Activated T-cell treated with anti-CD3 and anti-CD28 coated beads, Interleukin-2, amount 50 U/mL, for 4 hours (primary cell): ENCODE measurements around the gene USP17L28. TPM values are rescaled to one million over a fixed set of nuclear protein-coding genes. Genes with fewer than 3 reads are reported as not detected.
"Not testable (repeated sequence)": the region's sequence is repeated elsewhere in the genome, so short reads cannot be mapped to it uniquely, and the experiment has no call there.

Experiments
- ATAC-seq, 2 donors: fragments of 200-7000 bp; cut with Tn5 transposase; one replicate each; pipeline ENCODE4 v1.10.0; 2021
- DNase-seq: peaks from one replicate; pipeline ENCODE4 v3.0.0-alpha.2; 2020
- H3K27me3 Mint-ChIP-seq: one replicate; pipeline ENCODE4 v1.8.0; 2021; ENCODE audit warnings: low read depth, mixed read lengths
- H3K36me3 Mint-ChIP-seq: one replicate; pipeline ENCODE4 v1.8.0; 2022; ENCODE audit warnings: mixed read lengths; ENCODE audit not compliant: insufficient read depth
- H3K4me1 Mint-ChIP-seq: one replicate; pipeline ENCODE4 v1.8.0; 2021; ENCODE audit warnings: low read depth, mixed read lengths
- H3K4me3 Mint-ChIP-seq: one replicate; pipeline ENCODE4 v1.8.0; 2021; ENCODE audit warnings: mild to moderate bottlenecking, moderate library complexity, mixed read lengths
- H3K9me3 Mint-ChIP-seq: one replicate; pipeline ENCODE4 v1.8.0; 2021; ENCODE audit warnings: mixed read lengths
- total RNA-seq, 3 donors: library from RNA; stranded (reverse); gene quantifications; one replicate each; pipeline ENCODE4 v1.2.1, GENCODE V29; 2021

USP17L28 gene, protein sequence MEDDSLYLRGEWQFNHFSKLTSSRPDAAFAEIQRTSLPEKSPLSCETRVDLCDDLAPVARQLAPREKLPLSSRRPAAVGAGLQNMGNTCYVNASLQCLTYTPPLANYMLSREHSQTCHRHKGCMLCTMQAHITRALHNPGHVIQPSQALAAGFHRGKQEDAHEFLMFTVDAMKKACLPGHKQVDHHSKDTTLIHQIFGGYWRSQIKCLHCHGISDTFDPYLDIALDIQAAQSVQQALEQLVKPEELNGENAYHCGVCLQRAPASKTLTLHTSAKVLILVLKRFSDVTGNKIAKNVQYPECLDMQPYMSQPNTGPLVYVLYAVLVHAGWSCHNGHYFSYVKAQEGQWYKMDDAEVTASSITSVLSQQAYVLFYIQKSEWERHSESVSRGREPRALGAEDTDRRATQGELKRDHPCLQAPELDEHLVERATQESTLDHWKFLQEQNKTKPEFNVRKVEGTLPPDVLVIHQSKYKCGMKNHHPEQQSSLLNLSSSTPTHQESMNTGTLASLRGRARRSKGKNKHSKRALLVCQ
- total RNA-seq, result not detected

DNA sequence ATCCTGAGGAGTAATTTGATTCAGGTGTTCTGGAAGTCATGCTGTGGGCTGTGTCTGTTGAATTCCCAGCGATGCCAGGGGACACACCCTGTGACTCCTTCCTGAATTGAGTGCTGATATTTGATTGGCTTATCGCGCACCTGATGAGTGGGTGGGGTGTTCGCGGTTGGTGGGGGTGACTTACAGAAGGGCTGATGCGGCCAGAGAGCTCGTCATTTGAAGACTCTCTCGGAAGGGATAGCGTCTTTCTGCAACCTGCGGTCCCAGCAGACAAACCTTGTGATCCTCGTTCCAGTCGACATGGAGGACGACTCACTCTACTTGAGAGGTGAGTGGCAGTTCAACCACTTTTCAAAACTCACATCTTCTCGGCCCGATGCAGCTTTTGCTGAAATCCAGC, at the start of gene USP17L28:
USP17L28 (plus strand) TSS at position 301 of the 400 bp plus-strand sequence; CDS start at position 301, 0 bp downstream.
- DNase-seq, H3K9me3 Mint-ChIP-seq, H3K4me1 Mint-ChIP-seq, H3K36me3 Mint-ChIP-seq, ATAC-seq, H3K27me3 Mint-ChIP-seq, H3K4me3 Mint-ChIP-seq: not testable (repeated sequence)

DNA sequence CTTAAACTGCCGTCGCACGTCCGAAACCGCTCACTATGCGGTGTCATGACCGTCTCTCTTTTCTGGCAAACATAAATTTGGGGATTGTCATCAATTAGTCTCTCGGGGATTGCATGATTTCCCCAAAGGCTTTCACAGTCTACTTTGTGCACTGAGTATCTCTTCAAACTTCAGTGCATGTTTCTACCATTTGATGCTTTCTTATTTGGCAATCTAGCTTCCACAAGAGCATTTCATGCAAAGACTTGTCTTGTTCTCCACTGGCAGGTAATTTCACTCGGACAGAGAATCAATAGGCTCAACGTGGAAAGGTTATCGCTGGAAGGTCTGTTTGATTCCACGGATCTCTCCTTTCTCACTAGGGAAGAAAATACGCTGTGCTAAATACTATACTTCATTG, 24.5 kb upstream of the USP17L28 start:
- not testable (repeated sequence) for DNase-seq, H3K27me3 Mint-ChIP-seq, H3K36me3 Mint-ChIP-seq, H3K9me3 Mint-ChIP-seq, ATAC-seq, H3K4me3 Mint-ChIP-seq, H3K4me1 Mint-ChIP-seq

DNA sequence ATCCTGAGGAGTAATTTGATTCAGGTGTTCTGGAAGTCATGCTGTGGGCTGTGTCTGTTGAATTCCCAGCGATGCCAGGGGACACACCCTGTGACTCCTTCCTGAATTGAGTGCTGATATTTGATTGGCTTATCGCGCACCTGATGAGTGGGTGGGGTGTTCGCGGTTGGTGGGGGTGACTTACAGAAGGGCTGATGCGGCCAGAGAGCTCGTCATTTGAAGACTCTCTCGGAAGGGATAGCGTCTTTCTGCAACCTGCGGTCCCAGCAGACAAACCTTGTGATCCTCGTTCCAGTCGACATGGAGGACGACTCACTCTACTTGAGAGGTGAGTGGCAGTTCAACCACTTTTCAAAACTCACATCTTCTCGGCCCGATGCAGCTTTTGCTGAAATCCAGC, 23.8 kb upstream of the USP17L28 start, which contains the start of gene USP17L24:
USP17L24 (plus strand) TSS at position 301 of the 400 bp plus-strand sequence; CDS start at position 301, 0 bp downstream.
- not testable (repeated sequence) for H3K27me3 Mint-ChIP-seq, H3K9me3 Mint-ChIP-seq, DNase-seq, ATAC-seq, H3K36me3 Mint-ChIP-seq, H3K4me1 Mint-ChIP-seq, H3K4me3 Mint-ChIP-seq

DNA sequence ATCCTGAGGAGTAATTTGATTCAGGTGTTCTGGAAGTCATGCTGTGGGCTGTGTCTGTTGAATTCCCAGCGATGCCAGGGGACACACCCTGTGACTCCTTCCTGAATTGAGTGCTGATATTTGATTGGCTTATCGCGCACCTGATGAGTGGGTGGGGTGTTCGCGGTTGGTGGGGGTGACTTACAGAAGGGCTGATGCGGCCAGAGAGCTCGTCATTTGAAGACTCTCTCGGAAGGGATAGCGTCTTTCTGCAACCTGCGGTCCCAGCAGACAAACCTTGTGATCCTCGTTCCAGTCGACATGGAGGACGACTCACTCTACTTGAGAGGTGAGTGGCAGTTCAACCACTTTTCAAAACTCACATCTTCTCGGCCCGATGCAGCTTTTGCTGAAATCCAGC, 19.1 kb upstream of the USP17L28 start, which contains the start of gene USP17L25:
USP17L25 (plus strand) TSS at position 301 of the 400 bp plus-strand sequence; CDS start at position 301, 0 bp downstream.
- H3K9me3 Mint-ChIP-seq, H3K27me3 Mint-ChIP-seq, H3K4me3 Mint-ChIP-seq, ATAC-seq, DNase-seq, H3K4me1 Mint-ChIP-seq, H3K36me3 Mint-ChIP-seq: not testable (repeated sequence)

DNA sequence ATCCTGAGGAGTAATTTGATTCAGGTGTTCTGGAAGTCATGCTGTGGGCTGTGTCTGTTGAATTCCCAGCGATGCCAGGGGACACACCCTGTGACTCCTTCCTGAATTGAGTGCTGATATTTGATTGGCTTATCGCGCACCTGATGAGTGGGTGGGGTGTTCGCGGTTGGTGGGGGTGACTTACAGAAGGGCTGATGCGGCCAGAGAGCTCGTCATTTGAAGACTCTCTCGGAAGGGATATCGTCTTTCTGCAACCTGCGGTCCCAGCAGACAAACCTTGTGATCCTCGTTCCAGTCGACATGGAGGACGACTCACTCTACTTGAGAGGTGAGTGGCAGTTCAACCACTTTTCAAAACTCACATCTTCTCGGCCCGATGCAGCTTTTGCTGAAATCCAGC, 14.3 kb upstream of the USP17L28 start, which contains the start of gene USP17L26:
USP17L26 (plus strand) TSS at position 301 of the 400 bp plus-strand sequence; CDS start at position 301, 0 bp downstream.
- H3K4me1 Mint-ChIP-seq, H3K4me3 Mint-ChIP-seq, H3K9me3 Mint-ChIP-seq, H3K27me3 Mint-ChIP-seq, H3K36me3 Mint-ChIP-seq, ATAC-seq, DNase-seq: not testable (repeated sequence)

DNA sequence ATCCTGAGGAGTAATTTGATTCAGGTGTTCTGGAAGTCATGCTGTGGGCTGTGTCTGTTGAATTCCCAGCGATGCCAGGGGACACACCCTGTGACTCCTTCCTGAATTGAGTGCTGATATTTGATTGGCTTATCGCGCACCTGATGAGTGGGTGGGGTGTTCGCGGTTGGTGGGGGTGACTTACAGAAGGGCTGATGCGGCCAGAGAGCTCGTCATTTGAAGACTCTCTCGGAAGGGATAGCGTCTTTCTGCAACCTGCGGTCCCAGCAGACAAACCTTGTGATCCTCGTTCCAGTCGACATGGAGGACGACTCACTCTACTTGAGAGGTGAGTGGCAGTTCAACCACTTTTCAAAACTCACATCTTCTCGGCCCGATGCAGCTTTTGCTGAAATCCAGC, 9.6 kb upstream of the USP17L28 start, which contains the start of gene USP17L5:
USP17L5 (plus strand) TSS at position 301 of the 400 bp plus-strand sequence; CDS start at position 301, 0 bp downstream.
- not testable (repeated sequence) for DNase-seq, H3K4me3 Mint-ChIP-seq, H3K36me3 Mint-ChIP-seq, ATAC-seq, H3K9me3 Mint-ChIP-seq, H3K4me1 Mint-ChIP-seq, H3K27me3 Mint-ChIP-seq

DNA sequence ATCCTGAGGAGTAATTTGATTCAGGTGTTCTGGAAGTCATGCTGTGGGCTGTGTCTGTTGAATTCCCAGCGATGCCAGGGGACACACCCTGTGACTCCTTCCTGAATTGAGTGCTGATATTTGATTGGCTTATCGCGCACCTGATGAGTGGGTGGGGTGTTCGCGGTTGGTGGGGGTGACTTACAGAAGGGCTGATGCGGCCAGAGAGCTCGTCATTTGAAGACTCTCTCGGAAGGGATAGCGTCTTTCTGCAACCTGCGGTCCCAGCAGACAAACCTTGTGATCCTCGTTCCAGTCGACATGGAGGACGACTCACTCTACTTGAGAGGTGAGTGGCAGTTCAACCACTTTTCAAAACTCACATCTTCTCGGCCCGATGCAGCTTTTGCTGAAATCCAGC, 4.8 kb upstream of the USP17L28 start, which contains the start of gene USP17L27:
USP17L27 (plus strand) TSS at position 301 of the 400 bp plus-strand sequence; CDS start at position 301, 0 bp downstream.
- not testable (repeated sequence) for H3K4me1 Mint-ChIP-seq, H3K27me3 Mint-ChIP-seq, H3K9me3 Mint-ChIP-seq, H3K36me3 Mint-ChIP-seq, ATAC-seq, DNase-seq, H3K4me3 Mint-ChIP-seq

DNA sequence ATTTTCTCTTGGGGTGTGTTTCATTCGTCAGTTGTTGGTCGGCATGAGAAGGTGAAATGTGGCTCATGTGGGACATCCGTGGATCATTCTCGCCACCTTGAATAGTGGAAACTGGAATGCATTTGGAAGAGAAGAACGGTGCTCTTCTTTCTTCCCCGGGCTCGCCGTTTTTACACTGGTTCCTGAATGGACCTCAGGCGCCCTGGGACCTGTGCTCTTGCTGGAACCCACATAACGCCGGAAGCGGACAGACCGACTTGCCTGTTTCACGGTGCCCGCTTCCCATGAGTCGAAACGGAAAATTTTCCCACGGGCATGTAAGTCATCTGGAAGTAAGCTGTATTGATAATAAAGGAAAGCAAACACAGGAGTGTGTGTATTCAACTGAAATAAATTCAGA, 2.2 kb downstream of the USP17L28 start:
- not testable (repeated sequence) for H3K27me3 Mint-ChIP-seq, DNase-seq, H3K9me3 Mint-ChIP-seq, H3K36me3 Mint-ChIP-seq, H3K4me1 Mint-ChIP-seq, ATAC-seq, H3K4me3 Mint-ChIP-seq

DNA sequence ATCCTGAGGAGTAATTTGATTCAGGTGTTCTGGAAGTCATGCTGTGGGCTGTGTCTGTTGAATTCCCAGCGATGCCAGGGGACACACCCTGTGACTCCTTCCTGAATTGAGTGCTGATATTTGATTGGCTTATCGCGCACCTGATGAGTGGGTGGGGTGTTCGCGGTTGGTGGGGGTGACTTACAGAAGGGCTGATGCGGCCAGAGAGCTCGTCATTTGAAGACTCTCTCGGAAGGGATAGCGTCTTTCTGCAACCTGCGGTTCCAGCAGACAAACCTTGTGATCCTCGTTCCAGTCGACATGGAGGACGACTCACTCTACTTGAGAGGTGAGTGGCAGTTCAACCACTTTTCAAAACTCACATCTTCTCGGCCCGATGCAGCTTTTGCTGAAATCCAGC, 4.6 kb downstream of the USP17L28 start, which contains the start of gene USP17L29:
USP17L29 (plus strand) TSS at position 301 of the 400 bp plus-strand sequence; CDS start at position 301, 0 bp downstream.
- not testable (repeated sequence) for H3K9me3 Mint-ChIP-seq, DNase-seq, H3K36me3 Mint-ChIP-seq, ATAC-seq, H3K27me3 Mint-ChIP-seq, H3K4me1 Mint-ChIP-seq, H3K4me3 Mint-ChIP-seq

DNA sequence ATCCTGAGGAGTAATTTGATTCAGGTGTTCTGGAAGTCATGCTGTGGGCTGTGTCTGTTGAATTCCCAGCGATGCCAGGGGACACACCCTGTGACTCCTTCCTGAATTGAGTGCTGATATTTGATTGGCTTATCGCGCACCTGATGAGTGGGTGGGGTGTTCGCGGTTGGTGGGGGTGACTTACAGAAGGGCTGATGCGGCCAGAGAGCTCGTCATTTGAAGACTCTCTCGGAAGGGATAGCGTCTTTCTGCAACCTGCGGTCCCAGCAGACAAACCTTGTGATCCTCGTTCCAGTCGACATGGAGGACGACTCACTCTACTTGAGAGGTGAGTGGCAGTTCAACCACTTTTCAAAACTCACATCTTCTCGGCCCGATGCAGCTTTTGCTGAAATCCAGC, 14.1 kb downstream of the USP17L28 start, which contains the start of gene USP17L30:
USP17L30 (plus strand) TSS at position 301 of the 400 bp plus-strand sequence; CDS start at position 301, 0 bp downstream.
- not testable (repeated sequence) for H3K9me3 Mint-ChIP-seq, H3K4me1 Mint-ChIP-seq, ATAC-seq, H3K36me3 Mint-ChIP-seq, H3K27me3 Mint-ChIP-seq, H3K4me3 Mint-ChIP-seq, DNase-seq

DNA sequence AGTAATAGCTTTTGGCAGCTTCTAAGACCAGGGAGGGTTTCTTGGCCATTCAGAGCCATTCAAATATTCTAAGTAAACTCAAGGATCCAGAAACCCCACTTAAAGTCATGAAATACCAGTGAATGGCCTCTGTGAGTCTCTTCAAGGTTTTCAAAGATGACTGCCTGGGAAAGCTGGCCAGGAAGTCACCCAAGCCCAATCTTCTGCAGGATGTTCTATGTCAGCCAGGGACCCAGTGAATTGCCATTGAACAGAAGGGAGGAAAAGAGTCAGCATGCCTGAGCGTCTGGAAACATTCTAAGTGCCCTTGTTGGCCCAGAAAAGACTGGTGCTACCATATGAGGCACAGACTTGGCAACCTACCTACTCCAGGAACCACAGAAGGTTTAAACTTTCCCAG, 31.2 kb downstream of the USP17L28 start:
- not testable (repeated sequence) for H3K36me3 Mint-ChIP-seq, H3K4me3 Mint-ChIP-seq, H3K9me3 Mint-ChIP-seq, H3K4me1 Mint-ChIP-seq, H3K27me3 Mint-ChIP-seq, DNase-seq, ATAC-seq

DNA sequence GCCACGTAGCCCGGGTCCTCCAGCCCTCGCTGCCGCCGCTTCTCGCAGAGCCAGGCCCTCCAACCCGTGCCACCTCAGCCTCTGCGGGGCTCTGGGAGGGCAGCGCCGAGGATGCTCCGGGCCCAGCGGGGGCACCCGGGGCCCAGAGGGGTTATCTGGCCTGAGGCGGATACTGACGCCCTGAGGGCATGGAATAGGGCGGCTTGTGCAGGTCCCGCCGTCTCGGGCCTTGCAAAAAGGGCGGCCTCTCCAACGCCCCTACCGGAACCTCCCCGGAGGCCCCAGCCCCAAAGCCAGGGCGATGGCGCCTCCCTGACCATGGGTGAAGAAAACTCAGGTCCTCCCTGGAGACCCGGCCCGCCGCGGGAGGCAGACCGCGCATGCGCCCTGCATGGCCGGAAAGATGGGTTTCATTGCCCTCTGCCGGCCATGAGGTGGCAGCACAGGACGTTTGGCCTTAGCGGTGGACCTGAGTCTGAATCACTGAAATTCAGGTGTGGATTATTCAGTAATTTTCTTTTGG, 32.4 kb downstream of the USP17L28 start:
- not testable (repeated sequence) for H3K27me3 Mint-ChIP-seq, H3K4me1 Mint-ChIP-seq, DNase-seq, H3K36me3 Mint-ChIP-seq, H3K9me3 Mint-ChIP-seq
- peak overlapping the region; percentile 51 for H3K4me3 Mint-ChIP-seq
- peak in 1 of 2 donors; percentile 30 for ATAC-seq

DNA sequence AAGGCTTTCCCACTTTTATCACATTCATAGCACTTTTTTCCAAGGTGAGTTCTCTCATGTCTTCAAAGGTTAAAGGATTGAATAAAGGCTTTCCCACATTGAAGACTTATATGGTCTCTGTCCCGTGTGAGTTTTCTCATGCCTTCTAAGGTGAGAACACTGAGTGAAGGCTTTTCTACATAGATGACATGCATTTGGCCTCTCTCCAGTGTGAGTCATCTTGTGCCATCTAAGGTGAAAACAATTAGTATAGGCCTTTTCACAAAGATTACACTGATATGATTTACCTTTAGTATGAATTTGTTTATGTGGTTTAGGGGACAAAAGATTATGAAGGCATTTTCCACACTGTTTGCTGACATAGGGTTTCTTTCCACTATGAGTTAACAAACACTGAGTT, 35.4 kb downstream of the USP17L28 start:
- no peaks in the 10 kb centered on the region for H3K4me1 Mint-ChIP-seq
- H3K4me3 Mint-ChIP-seq, result no peak overlapping the region
- peaks cover 3% of the 10 kb centered on the region for H3K27me3 Mint-ChIP-seq
- ATAC-seq (no peak), DNase-seq (no peak)
- H3K36me3 Mint-ChIP-seq, result no peaks in the 10 kb centered on the region
- H3K9me3 Mint-ChIP-seq, result no peaks in the 10 kb centered on the region

DNA sequence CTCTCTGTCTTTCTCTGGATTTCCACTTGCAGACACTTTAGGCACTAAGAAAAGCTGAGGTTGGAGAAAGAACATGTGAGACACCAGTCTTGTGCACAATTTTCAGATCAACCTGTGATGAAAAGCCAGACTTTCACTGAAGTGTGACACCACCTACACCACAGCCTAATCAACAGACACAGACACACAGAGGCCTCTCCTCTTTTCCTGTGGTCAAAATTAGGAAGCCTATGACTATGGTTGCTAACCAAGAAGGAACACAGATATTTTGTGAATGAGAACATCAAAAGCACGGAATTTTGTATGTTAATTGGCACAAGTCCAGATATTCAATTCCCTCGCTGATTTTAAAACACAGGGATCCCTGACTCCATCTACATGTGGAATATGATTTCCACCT, 40.3 kb downstream of the USP17L28 start:
- H3K4me1 Mint-ChIP-seq, DNase-seq, H3K36me3 Mint-ChIP-seq, H3K9me3 Mint-ChIP-seq, H3K27me3 Mint-ChIP-seq, H3K4me3 Mint-ChIP-seq, ATAC-seq: not testable (repeated sequence)
